IMR-90 (cell line): ENCODE measurements around the gene NCBP2.

Experiments
- CEBPB ChIP-seq: IDR thresholded peaks from 2 replicates; pipeline ENCODE4 v1.6.1; 2012; ENCODE audit warnings: low read depth, low read length, improper control_type of control experiment
- MAZ ChIP-seq: IDR thresholded peaks from 2 replicates; pipeline ENCODE4 v1.6.1; 2012; ENCODE audit warnings: low read depth, mild to moderate bottlenecking, low read length, improper control_type of control experiment, moderate library complexity, borderline replicate concordance
- POLR2A ChIP-seq: IDR thresholded peaks from 2 replicates; pipeline ENCODE4 v1.6.1; 2012; ENCODE audit warnings: mild to moderate bottlenecking, low read depth, low read length
- RAD21 ChIP-seq: IDR thresholded peaks from 2 replicates; pipeline ENCODE4 v1.6.1; 2012; ENCODE audit warnings: low read length, improper control_type of control experiment
- RFX5 ChIP-seq: IDR thresholded peaks from 2 replicates; pipeline ENCODE4 v1.8.0; 2012; ENCODE audit warnings: low read depth, mild to moderate bottlenecking, low read length, moderate library complexity
- TF ChIP-seq, protein P1 (sequence below): conservative IDR thresholded peaks from 2 replicates; pipeline ENCODE4 v1.5.1; 2012; ENCODE audit warnings: mild to moderate bottlenecking, low read depth, low read length, improper control_type of control experiment

DNA sequence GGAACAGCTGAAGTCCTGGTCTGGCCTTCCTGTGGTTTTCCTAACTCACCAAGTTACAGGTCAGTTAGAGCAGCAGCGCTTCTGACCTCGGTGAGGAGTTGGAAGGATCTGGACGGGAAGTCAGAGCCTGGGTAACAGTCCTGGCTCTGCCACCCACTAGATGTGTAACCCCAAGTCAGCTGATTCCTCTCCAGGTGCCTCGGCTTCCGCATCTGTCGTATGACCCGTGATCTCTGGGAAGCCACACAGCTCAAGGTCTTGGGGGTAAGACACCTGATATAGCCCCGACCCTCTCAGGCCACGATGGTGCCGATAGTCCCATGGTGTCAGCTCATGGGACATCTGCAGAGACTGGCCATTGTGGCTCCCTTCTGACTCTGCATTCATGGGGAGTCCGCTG lies 34.6 kb upstream of the NCBP2 start:
- TF ChIP-seq, protein P1, sequence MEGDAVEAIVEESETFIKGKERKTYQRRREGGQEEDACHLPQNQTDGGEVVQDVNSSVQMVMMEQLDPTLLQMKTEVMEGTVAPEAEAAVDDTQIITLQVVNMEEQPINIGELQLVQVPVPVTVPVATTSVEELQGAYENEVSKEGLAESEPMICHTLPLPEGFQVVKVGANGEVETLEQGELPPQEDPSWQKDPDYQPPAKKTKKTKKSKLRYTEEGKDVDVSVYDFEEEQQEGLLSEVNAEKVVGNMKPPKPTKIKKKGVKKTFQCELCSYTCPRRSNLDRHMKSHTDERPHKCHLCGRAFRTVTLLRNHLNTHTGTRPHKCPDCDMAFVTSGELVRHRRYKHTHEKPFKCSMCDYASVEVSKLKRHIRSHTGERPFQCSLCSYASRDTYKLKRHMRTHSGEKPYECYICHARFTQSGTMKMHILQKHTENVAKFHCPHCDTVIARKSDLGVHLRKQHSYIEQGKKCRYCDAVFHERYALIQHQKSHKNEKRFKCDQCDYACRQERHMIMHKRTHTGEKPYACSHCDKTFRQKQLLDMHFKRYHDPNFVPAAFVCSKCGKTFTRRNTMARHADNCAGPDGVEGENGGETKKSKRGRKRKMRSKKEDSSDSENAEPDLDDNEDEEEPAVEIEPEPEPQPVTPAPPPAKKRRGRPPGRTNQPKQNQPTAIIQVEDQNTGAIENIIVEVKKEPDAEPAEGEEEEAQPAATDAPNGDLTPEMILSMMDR = no peak
- TF ChIP-seq RFX5 (no peak), POLR2A (no peak), CEBPB (no peak), MAZ (no peak), RAD21 (no peak)
